Kidney (tissue), 14 donors: ENCODE data around the gene DIPK1C. TPM values are rescaled to one million over a fixed set of nuclear protein-coding genes. Genes with fewer than 3 reads are reported as not detected.

ENCODE experiments used
- DNase-seq, 5 donors: peaks; one replicate each; pipeline ENCODE4 v3.0.0-alpha.2; 2013 to 2020
- FAIRE-seq: peaks from 2 replicates; lab custom pipeline; 2012; peaks lifted over from hg19 to GRCh38; lab: Jason Lieb, UNC
- H3K27ac ChIP-seq, 2 donors: one replicate each; pipeline ENCODE4 v1.7.0; 2013; ENCODE audit warnings: low read depth in 2 of 2, low read length in 2 of 2, inconsistent platforms in 1 of 2
- H3K27me3 ChIP-seq: one replicate; pipeline ENCODE4 v1.7.1; 2013; ENCODE audit warnings: low read length, inconsistent platforms; ENCODE audit not compliant: control insufficient read depth, insufficient read depth
- H3K36me3 ChIP-seq, 3 donors: one replicate each; pipeline versions ENCODE4 v1.7.0 to v1.7.1; 2013; ENCODE audit warnings: low read length in 3 of 3, control low read depth in 1 of 3, inconsistent platforms in 1 of 3; ENCODE audit not compliant: insufficient read depth in 3 of 3, control insufficient read depth in 2 of 3
- H3K4me1 ChIP-seq, 3 donors: one replicate each; pipeline versions ENCODE4 v1.7.0 to v1.7.1; 2013; ENCODE audit warnings: low read length in 3 of 3, inconsistent platforms in 1 of 3, low read depth in 1 of 3; ENCODE audit not compliant: control insufficient read depth in 2 of 3, insufficient read depth in 2 of 3
- H3K4me3 ChIP-seq, 3 donors: one replicate each; pipeline versions ENCODE4 v1.7.0 to v1.8.1; 2013; ENCODE audit warnings: low read length in 3 of 3, control low read depth in 1 of 3, inconsistent platforms in 1 of 3
- H3K9ac ChIP-seq, 3 donors: one replicate each; pipeline versions ENCODE4 v1.7.0 to v1.7.1; 2013; ENCODE audit warnings: low read length in 3 of 3, control low read depth in 1 of 3, inconsistent platforms in 1 of 3
- H3K9me3 ChIP-seq, 3 donors: one replicate each; pipeline versions ENCODE4 v1.7.0 to v1.7.1; 2013; ENCODE audit warnings: low read length in 3 of 3, control low read depth in 1 of 3, inconsistent platforms in 1 of 3; ENCODE audit not compliant: control insufficient read depth in 2 of 3, insufficient read depth in 1 of 3
- intact Hi-C: fragments of 100-400 bp; cut with DNase I; formaldehyde crosslinking; loops from one replicate; pipeline ENCODE4 v1.11.1; 2022
- polyA plus RNA-seq: library from polyadenylated mRNA; stranded (reverse); fragments of 350-450 nt; fragmentation: Illumina TruSeq; extraction: RNeasy Lipid Tissue Mini Kit (QIAGEN cat#74804); gene quantifications from one replicate; pipeline ENCODE4 v1.2.3, GENCODE V29; 2014; ENCODE audit warnings: low read depth, low replicate concordance; ENCODE audit not compliant: insufficient read depth
- total RNA-seq: library from RNA; stranded (reverse); fragmentation: NEBNext Ultra II Directional; extraction: Animal tissue kit (Norgen Biotek cat#: 25700); gene quantifications from one replicate; pipeline ENCODE4 v1.2.1, GENCODE V29; 2021
- TF ChIP-seq, protein P1 (sequence below): IDR thresholded peaks from 3 replicates; pipeline ENCODE4 v1.5.1; 2012; ENCODE audit warnings: mild to moderate bottlenecking, moderate library complexity, borderline replicate concordance; ENCODE audit not compliant: insufficient read depth; ENCODE audit errors: extremely low read depth
- donor health status: control.
- donor health status: control.
- donor health status: control.
- donor health status: control.
- donor health status: control.
- donor health status: DM: yes; HTN: yes; CAD: no.
- donor health status: Normal renal cell carcinoma (clear cell type).

DIPK1C gene
- total and polyA plus RNA-seq, 2 donors from 2014 or later: 0.09 TPM; not detected in 1

DNA sequence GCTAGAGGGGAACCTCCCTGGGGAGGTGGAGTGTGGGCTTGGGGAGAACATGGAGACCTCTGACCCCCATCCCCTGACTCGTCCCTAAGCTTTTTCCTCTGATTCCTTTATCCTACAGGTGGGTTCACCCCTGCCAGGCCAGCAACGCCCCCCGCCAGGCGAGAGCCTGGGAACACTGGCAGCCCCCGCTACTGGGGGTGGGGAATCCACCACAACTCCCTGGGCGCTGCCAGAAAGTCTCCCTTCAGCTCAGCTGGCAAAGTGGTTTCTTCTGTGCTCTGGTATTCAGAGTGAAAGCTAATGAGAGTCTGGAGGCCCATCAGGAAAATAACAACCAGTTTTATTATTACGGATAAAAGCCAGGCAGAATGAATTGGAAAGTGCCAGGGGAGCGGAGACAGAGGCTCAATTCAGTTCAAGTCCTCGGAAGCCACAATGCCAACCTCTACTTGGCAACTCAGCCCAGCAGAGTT is 2.8 kb downstream of the DIPK1C start:
- no peak overlapping the region for H3K9ac ChIP-seq
- no peak overlapping the region for H3K4me3 ChIP-seq
- DNase-seq (no peak), FAIRE-seq (no peak)
- H3K27ac ChIP-seq: no peak overlapping the region
- H3K27me3 ChIP-seq: peaks cover 9% of the 10 kb centered on the region
- H3K9me3 ChIP-seq: no peaks in the 10 kb centered on the region
- intact Hi-C loops: no loop called here
- H3K36me3 ChIP-seq: no peaks in the 10 kb centered on the region
- peaks cover 0 to 2% (median 0%) of the 10 kb centered on the region in 3 donors for H3K4me1 ChIP-seq
- TF ChIP-seq, protein P1, sequence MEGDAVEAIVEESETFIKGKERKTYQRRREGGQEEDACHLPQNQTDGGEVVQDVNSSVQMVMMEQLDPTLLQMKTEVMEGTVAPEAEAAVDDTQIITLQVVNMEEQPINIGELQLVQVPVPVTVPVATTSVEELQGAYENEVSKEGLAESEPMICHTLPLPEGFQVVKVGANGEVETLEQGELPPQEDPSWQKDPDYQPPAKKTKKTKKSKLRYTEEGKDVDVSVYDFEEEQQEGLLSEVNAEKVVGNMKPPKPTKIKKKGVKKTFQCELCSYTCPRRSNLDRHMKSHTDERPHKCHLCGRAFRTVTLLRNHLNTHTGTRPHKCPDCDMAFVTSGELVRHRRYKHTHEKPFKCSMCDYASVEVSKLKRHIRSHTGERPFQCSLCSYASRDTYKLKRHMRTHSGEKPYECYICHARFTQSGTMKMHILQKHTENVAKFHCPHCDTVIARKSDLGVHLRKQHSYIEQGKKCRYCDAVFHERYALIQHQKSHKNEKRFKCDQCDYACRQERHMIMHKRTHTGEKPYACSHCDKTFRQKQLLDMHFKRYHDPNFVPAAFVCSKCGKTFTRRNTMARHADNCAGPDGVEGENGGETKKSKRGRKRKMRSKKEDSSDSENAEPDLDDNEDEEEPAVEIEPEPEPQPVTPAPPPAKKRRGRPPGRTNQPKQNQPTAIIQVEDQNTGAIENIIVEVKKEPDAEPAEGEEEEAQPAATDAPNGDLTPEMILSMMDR: no peak

DNA sequence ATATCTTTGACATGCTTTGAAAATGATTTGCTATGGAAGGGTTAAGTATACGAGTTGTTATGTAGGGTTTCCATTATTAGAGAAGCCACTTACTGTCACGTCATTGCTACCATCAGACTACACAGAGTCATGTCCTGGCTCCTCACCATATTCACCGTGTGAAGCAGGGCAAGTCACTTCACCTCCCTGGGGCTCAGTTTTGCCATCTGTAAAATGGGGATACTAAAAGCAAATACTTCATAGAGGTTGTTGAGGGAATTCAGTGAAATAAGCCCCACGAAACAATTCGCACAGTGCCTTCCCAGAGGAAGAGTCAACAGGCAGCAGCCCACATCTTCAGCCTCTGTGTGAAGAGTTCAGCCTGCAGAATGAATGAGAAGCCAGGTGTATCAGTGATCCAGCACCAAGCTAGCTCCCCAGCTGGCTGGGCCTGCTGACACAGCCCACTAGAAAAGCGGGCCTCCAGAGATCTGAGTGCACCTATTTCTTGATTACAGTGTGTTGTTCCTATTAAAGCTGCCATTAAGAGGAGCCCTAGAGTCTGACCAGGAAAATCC is 3.4 kb downstream of the DIPK1C start:
- H3K4me3 ChIP-seq: no peak overlapping the region
- H3K36me3 ChIP-seq: no peaks in the 10 kb centered on the region
- TF ChIP-seq, protein P1: no peak
- no peaks in the 10 kb centered on the region for H3K9me3 ChIP-seq
- peaks cover 9% of the 10 kb centered on the region for H3K27me3 ChIP-seq
- FAIRE-seq (no peak), DNase-seq (no peak)
- H3K4me1 ChIP-seq: peaks cover 0 to 2% (median 0%) of the 10 kb centered on the region in 3 donors
- intact Hi-C loops: no loop called here
- H3K27ac ChIP-seq: no peak overlapping the region
- H3K9ac ChIP-seq: no peak overlapping the region

DNA sequence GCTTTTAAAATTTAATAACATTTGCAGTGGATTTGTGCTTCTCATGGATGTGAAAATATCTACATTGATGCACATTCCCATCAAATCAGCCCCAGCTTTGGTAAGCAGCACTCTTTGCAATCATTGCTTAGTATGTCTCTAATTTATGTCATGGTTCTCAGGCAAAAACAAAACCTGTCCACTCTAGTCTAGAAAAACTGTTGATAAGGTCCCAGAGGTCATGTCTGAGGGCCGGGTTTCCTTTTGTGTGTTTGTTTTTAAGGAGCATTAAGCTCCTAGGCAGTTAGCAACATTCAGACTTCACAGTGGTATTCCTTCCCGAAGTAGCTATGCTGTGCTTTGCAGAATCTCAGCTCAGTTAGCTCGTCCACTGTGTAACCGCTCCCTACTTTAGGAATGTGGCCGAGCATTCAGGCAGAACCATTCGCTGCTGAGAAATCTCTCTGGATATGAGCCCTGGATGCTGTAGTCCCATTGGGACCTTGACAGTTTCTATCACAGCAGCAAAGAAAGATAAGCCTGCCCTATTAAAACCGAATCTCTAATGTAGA is 4.0 kb downstream of the DIPK1C start:
- DNase-seq (peak in 3 of 5 donors; percentile 43 to 66 (median 61)), FAIRE-seq (no peak)
- no peak overlapping the region for H3K9ac ChIP-seq
- H3K36me3 ChIP-seq: no peaks in the 10 kb centered on the region
- intact Hi-C loops: no loop called here
- peaks cover 9% of the 10 kb centered on the region for H3K27me3 ChIP-seq
- TF ChIP-seq, protein P1: no peak
- H3K27ac ChIP-seq: no peak overlapping the region
- peaks cover 0 to 2% (median 0%) of the 10 kb centered on the region in 3 donors for H3K4me1 ChIP-seq
- H3K9me3 ChIP-seq: no peaks in the 10 kb centered on the region
- no peak overlapping the region for H3K4me3 ChIP-seq

DNA sequence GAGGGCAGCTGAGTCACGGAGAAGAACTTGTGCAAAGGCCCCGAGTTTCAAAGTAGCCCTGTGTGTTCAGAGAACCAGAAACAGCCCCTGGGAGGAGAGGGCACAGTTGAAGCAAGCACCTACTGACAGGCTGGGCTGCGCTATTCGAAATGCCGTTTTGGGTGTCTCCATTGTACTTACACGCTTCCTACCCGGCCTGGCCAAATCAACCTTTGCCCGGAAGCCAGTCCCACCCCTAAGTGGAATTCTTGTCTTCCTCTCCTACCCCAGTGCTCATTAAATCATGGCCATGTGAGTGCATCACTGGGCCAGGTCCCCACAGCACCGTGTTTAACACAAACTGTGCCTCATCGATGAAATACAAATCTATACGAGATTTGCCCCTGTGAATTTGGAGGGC is 6.0 kb downstream of the DIPK1C start:
- H3K27me3 ChIP-seq: peaks cover 8% of the 10 kb centered on the region
- no peak overlapping the region for H3K9ac ChIP-seq
- intact Hi-C loops: no loop called here
- TF ChIP-seq, protein P1: no peak
- no peaks in the 10 kb centered on the region for H3K4me1 ChIP-seq
- FAIRE-seq (no peak), DNase-seq (no peak)
- no peaks in the 10 kb centered on the region for H3K36me3 ChIP-seq
- no peak overlapping the region for H3K27ac ChIP-seq
- H3K4me3 ChIP-seq: no peak overlapping the region
- no peaks in the 10 kb centered on the region for H3K9me3 ChIP-seq
